Measurements from ENCODE around the gene CMTM6.

DNA sequence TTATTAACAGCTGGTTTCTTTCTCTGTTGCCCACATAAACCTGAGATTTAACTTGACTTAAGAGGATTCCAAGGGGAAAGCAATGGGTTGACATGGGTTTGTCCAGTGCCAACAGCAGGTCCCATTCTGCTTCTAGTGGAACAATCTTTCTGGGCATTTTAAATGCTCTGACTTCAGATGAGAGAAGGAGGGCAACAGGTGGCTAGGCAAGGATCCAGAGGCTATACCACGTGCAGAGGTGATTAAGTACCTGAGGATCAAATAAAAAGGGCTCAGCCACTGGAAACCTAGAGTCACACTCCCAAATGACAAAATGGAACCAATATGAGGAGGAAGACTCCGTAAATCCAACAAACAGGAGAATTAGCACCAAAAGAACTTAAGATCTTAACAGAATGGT is 28.5 kb downstream of the CMTM6 start:
- TF ChIP-seq POLR2A (IDR thresholded peaks at IDR 0.05; ENCODE audit: low read length) (no peak), GATA1 (IDR thresholded peaks at IDR 0.05; ENCODE audit: low read depth, low read length) (no peak)

Data from erythroblast (primary cell).